ENCODE results near the gene NDRG4. TPM values are rescaled to one million over a fixed set of nuclear protein-coding genes. Genes with fewer than 3 reads are reported as not detected.

The NDRG4 gene
- total RNA-seq, 1 donor from 2014 or later: 128 TPM

GRCh38 chr16:58507195-58507962 lies 7.4 kb downstream of the NDRG4 start:
- no peak for DNase-seq (ENCODE audit: extremely low spot score in 2 of 2)
- intact Hi-C loops (cut with DNase I): no loop called here
- Histone ChIP-seq H3K4me3 (no peak overlapping the region), H3K27ac (no peak overlapping the region), H3K27me3 (no peaks in the 10 kb centered on the region), H3K36me3 (peaks cover 0 to 3% of the 10 kb centered on the region in 2 donors), H3K4me1 (no peaks in the 10 kb centered on the region), H3K9me3 (no peaks in the 10 kb centered on the region)
- no peak for TF ChIP-seq POLR2A (IDR thresholded peaks at IDR 0.05)
- TF ChIP-seq POLR2AphosphoS5 (IDR thresholded peaks at IDR 0.05; ENCODE audit: insufficient read depth in 1 of 2, low read depth in 1 of 2): no peak
- TF ChIP-seq, protein P1, sequence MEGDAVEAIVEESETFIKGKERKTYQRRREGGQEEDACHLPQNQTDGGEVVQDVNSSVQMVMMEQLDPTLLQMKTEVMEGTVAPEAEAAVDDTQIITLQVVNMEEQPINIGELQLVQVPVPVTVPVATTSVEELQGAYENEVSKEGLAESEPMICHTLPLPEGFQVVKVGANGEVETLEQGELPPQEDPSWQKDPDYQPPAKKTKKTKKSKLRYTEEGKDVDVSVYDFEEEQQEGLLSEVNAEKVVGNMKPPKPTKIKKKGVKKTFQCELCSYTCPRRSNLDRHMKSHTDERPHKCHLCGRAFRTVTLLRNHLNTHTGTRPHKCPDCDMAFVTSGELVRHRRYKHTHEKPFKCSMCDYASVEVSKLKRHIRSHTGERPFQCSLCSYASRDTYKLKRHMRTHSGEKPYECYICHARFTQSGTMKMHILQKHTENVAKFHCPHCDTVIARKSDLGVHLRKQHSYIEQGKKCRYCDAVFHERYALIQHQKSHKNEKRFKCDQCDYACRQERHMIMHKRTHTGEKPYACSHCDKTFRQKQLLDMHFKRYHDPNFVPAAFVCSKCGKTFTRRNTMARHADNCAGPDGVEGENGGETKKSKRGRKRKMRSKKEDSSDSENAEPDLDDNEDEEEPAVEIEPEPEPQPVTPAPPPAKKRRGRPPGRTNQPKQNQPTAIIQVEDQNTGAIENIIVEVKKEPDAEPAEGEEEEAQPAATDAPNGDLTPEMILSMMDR (IDR thresholded peaks at IDR 0.05): no peak

DNA sequence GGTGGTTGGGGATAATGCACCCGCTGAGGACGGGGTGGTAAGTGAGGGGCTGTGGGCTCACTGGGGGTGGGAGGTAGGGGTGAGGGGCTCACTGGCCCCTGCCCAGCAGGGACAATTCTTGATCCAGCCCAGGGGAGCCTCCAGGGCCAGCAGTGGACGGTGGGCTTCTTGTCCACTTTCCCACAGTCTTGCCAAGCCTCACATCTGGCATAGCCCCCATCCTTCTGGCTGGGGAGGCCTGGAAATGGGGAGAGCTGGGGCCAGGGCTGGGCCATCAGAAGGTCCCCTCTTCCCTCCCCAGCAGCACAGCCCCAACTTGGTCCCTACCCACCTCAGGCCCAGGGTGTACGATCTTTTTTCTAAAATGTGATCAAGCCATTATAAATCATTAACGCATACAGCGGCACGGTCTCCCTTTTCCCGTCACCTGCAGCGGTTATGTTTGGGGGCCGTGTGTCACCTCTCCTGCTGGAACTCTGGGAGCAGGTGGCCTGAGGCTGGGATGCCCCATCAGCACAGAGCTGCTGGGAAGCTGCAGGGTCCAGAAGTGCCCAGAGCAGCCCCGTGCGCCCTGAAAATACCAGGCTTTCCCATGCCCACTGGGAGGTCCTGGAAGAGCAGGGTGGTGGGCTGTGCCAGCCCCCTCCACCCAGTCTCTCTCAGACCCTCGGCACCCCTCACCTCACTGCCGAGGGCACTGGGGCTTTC lies 8.2 kb downstream of the NDRG4 start:
- Histone ChIP-seq H3K9me3 (no peaks in the 10 kb centered on the region), H3K4me3 (no peak overlapping the region), H3K27me3 (no peaks in the 10 kb centered on the region), H3K36me3 (peaks cover 0 to 3% of the 10 kb centered on the region in 2 donors), H3K4me1 (no peaks in the 10 kb centered on the region), H3K27ac (no peak overlapping the region)
- TF ChIP-seq, protein P1 (IDR thresholded peaks at IDR 0.05): no peak
- TF ChIP-seq POLR2A (IDR thresholded peaks at IDR 0.05): no peak
- no peak for TF ChIP-seq POLR2AphosphoS5 (IDR thresholded peaks at IDR 0.05; ENCODE audit: insufficient read depth in 1 of 2, low read depth in 1 of 2)
- intact Hi-C loops (cut with DNase I): no loop called here
- no peak for DNase-seq (ENCODE audit: extremely low spot score in 2 of 2)

- no peak overlapping the region for H3K4me3 ChIP-seq
- H3K4me1 ChIP-seq: no peaks in the 10 kb centered on the region
- H3K27me3 ChIP-seq: no peaks in the 10 kb centered on the region
- H3K36me3 ChIP-seq: peaks cover 0 to 3% of the 10 kb centered on the region in 2 donors
- no peak for TF ChIP-seq POLR2A (IDR thresholded peaks at IDR 0.05)
- TF ChIP-seq, protein P1 (IDR thresholded peaks at IDR 0.05): no peak
- intact Hi-C loops (cut with DNase I): no loop called here
- H3K9me3 ChIP-seq: no peaks in the 10 kb centered on the region
- no peak for DNase-seq (ENCODE audit: extremely low spot score in 2 of 2)
- H3K27ac ChIP-seq: no peak overlapping the region
These were observed 8.8 kb downstream of the NDRG4 start for GRCh38 chr16:58508671-58509251.

DNA sequence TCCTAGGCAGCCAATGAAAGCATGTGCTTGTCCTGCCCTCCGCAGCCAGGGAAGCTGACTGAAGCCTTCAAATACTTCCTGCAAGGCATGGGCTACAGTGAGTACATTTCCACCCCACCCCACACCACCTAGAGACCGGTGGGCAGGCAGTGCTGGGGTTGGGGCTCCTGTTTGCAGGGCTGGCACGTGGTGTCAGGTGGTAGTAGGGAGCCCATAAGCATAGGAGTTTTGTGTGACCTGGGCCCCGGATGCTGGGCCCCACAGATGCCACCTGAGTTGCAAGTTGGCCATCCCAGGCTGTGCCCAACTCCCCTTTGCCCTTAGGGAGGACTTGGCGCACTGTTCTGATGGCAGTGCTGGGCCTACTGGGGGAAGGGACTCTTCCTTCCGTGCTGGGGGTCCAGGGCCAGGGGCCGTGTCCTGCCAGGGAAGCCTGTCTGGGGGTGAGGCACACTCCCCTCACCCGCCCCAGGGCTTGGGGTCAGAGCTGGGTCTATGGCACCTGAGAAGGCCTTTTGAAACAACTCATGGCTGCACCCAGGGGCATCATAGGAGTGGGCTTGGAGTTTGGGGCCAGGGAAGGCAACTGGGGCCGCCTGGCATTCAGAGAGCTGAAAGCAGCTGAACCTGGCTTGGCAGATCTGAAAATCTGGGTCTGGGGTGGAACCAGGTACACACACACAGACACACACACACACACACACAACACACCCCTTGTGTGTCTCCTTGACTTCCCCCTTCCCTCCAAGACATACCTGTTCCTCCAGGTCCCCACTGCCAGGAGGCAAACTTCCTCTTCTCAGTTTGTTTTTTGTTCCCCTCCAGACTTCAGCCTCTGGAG lies 9.5 kb downstream of the NDRG4 start:
- H3K27me3 ChIP-seq: no peaks in the 10 kb centered on the region
- no peaks in the 10 kb centered on the region for H3K9me3 ChIP-seq
- no peaks in the 10 kb centered on the region for H3K36me3 ChIP-seq
- no peak overlapping the region for H3K27ac ChIP-seq
- intact Hi-C loops (cut with DNase I): loop anchor here (10.0 kb wide), 2 partner anchors 125 to 225 kb away; partner anchors contain the start of gene GOT2
- no peak for DNase-seq (ENCODE audit: extremely low spot score in 2 of 2)
- peaks cover 4% of the 10 kb centered on the region for H3K4me1 ChIP-seq
- no peak overlapping the region for H3K4me3 ChIP-seq
- TF ChIP-seq POLR2AphosphoS5 (IDR thresholded peaks at IDR 0.05; ENCODE audit: insufficient read depth in 1 of 2, low read depth in 1 of 2) (no peak), POLR2A (IDR thresholded peaks at IDR 0.05) (no peak)
- TF ChIP-seq, protein P1 (IDR thresholded peaks at IDR 0.05): no peak

All from vagina (tissue), 2 donors.